ENCODE measurements around the gene P2RY11. TPM values are rescaled to one million over a fixed set of nuclear protein-coding genes. Genes with fewer than 3 reads are reported as not detected.

The P2RY11 gene
- total and polyA plus RNA-seq, 4 donors = 0.68 to 5.3 (median 3.7) TPM

- no peak for DNase-seq (ENCODE audit: low spot score)
- Histone ChIP-seq H3K4me1 (ENCODE audit: control insufficient read depth in 4 of 4, insufficient read depth in 4 of 4, low read length in 3 of 4) (peaks cover 4 to 13% (median 10%) of the 10 kb centered on the region in 4 donors), H3K9me3 (ENCODE audit: control insufficient read depth in 4 of 4, low read length in 3 of 4) (no peaks in the 10 kb centered on the region), H3K27ac (ENCODE audit: low read depth in 1 of 2, low read length in 2 of 2) (no peak overlapping the region), H3K9ac (ENCODE audit: low read depth in 1 of 2, low read length in 2 of 2) (no peak overlapping the region), H3K4me3 (ENCODE audit: low read depth in 1 of 3, low read length in 3 of 3) (no peak overlapping the region), H3K36me3 (ENCODE audit: control insufficient read depth in 4 of 4, insufficient read depth in 3 of 4, low read depth in 1 of 4, low read length in 3 of 4) (peaks cover 2 to 11% (median 4%) of the 10 kb centered on the region in 4 donors), H3K27me3 (ENCODE audit: control insufficient read depth in 4 of 4, insufficient read depth in 4 of 4, low read length in 3 of 4) (no peaks in the 10 kb centered on the region)
- 88% methylated on average over 6 of the region's 6 CpGs for WGBS
- TF ChIP-seq RAD21 (IDR thresholded peaks at IDR 0.05) (no peak), FOXA1 (IDR thresholded peaks at IDR 0.05) (no peak), GABPA (IDR thresholded peaks at IDR 0.05 in 1 of 2, conservative IDR thresholded peaks at IDR 0.05 in 1 of 2) (no peak), EGR1 (IDR thresholded peaks at IDR 0.05; ENCODE audit: low read depth in 2 of 2) (no peak), SP1 (IDR thresholded peaks at IDR 0.05) (no peak), JUND (IDR thresholded peaks at IDR 0.05) (no peak), RXRA (IDR thresholded peaks at IDR 0.05) (no peak), TAF1 (conservative IDR thresholded peaks at IDR 0.05) (no peak), HNF4G (IDR thresholded peaks at IDR 0.05) (no peak), YY1 (IDR thresholded peaks at IDR 0.05) (no peak), FOXA2 (IDR thresholded peaks at IDR 0.05) (no peak), ATF3 (IDR thresholded peaks at IDR 0.05) (no peak), HNF4A (conservative IDR thresholded peaks at IDR 0.05) (no peak)
- TF ChIP-seq, protein P1, sequence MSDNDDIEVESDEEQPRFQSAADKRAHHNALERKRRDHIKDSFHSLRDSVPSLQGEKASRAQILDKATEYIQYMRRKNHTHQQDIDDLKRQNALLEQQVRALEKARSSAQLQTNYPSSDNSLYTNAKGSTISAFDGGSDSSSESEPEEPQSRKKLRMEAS (IDR thresholded peaks at IDR 0.05) = no peak
- TF ChIP-seq, protein P2, sequence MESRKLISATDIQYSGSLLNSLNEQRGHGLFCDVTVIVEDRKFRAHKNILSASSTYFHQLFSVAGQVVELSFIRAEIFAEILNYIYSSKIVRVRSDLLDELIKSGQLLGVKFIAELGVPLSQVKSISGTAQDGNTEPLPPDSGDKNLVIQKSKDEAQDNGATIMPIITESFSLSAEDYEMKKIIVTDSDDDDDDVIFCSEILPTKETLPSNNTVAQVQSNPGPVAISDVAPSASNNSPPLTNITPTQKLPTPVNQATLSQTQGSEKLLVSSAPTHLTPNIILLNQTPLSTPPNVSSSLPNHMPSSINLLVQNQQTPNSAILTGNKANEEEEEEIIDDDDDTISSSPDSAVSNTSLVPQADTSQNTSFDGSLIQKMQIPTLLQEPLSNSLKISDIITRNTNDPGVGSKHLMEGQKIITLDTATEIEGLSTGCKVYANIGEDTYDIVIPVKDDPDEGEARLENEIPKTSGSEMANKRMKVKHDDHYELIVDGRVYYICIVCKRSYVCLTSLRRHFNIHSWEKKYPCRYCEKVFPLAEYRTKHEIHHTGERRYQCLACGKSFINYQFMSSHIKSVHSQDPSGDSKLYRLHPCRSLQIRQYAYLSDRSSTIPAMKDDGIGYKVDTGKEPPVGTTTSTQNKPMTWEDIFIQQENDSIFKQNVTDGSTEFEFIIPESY (IDR thresholded peaks at IDR 0.05) = no peak
- TF ChIP-seq, protein P3, sequence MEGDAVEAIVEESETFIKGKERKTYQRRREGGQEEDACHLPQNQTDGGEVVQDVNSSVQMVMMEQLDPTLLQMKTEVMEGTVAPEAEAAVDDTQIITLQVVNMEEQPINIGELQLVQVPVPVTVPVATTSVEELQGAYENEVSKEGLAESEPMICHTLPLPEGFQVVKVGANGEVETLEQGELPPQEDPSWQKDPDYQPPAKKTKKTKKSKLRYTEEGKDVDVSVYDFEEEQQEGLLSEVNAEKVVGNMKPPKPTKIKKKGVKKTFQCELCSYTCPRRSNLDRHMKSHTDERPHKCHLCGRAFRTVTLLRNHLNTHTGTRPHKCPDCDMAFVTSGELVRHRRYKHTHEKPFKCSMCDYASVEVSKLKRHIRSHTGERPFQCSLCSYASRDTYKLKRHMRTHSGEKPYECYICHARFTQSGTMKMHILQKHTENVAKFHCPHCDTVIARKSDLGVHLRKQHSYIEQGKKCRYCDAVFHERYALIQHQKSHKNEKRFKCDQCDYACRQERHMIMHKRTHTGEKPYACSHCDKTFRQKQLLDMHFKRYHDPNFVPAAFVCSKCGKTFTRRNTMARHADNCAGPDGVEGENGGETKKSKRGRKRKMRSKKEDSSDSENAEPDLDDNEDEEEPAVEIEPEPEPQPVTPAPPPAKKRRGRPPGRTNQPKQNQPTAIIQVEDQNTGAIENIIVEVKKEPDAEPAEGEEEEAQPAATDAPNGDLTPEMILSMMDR (IDR thresholded peaks at IDR 0.05; ENCODE audit: low read depth, low read length, missing input control) = no peak
- TF ChIP-seq, protein P4, sequence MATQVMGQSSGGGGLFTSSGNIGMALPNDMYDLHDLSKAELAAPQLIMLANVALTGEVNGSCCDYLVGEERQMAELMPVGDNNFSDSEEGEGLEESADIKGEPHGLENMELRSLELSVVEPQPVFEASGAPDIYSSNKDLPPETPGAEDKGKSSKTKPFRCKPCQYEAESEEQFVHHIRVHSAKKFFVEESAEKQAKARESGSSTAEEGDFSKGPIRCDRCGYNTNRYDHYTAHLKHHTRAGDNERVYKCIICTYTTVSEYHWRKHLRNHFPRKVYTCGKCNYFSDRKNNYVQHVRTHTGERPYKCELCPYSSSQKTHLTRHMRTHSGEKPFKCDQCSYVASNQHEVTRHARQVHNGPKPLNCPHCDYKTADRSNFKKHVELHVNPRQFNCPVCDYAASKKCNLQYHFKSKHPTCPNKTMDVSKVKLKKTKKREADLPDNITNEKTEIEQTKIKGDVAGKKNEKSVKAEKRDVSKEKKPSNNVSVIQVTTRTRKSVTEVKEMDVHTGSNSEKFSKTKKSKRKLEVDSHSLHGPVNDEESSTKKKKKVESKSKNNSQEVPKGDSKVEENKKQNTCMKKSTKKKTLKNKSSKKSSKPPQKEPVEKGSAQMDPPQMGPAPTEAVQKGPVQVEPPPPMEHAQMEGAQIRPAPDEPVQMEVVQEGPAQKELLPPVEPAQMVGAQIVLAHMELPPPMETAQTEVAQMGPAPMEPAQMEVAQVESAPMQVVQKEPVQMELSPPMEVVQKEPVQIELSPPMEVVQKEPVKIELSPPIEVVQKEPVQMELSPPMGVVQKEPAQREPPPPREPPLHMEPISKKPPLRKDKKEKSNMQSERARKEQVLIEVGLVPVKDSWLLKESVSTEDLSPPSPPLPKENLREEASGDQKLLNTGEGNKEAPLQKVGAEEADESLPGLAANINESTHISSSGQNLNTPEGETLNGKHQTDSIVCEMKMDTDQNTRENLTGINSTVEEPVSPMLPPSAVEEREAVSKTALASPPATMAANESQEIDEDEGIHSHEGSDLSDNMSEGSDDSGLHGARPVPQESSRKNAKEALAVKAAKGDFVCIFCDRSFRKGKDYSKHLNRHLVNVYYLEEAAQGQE (IDR thresholded peaks at IDR 0.05) = no peak
Measured at GRCh38 chr19:10122045-10122444, 10.6 kb downstream of the P2RY11 start.

Measured in liver (tissue), 9 donors.